Embryonic facial prominence (tissue), 1 donor: Measurements from ENCODE around the gene UBE2D2.

Experiments used
- DNase-seq: peaks from one replicate; pipeline ENCODE4 v3.0.0-alpha.2; 2016; ENCODE audit errors: extremely low spot score

Gene UBE2D2

GRCh38 chr5:139648205-139649081, 87.3 kb downstream of the UBE2D2 start, which contains the start of gene CXXC5:
TSS of gene CXXC5 (plus strand) at chr5:139648349. CDS start at chr5:139680524, 32,175 bp downstream.
- no peak for DNase-seq

- no peak for DNase-seq
These were observed 88.2 kb downstream of the UBE2D2 start for GRCh38 chr5:139649082-139649991.

GRCh38 chr5:139650031-139650688, 89.0 kb downstream of the UBE2D2 start:
- no peak for DNase-seq

- no peak for DNase-seq
These were observed 89.5 kb downstream of the UBE2D2 start for GRCh38 chr5:139650689-139651042.

- DNase-seq: no peak
These were observed 90.1 kb downstream of the UBE2D2 start for GRCh38 chr5:139651043-139651834.

- DNase-seq: no peak
These were observed 91.0 kb downstream of the UBE2D2 start for GRCh38 chr5:139651853-139652787.

GRCh38 chr5:139652788-139653241, 91.7 kb downstream of the UBE2D2 start:
- DNase-seq: no peak

GRCh38 chr5:139653616-139654015, 92.5 kb downstream of the UBE2D2 start:
- no peak for DNase-seq

GRCh38 chr5:139654464-139654863, 93.3 kb downstream of the UBE2D2 start:
- DNase-seq: no peak

- DNase-seq: no peak
These were observed 93.8 kb downstream of the UBE2D2 start for GRCh38 chr5:139654871-139655491.

GRCh38 chr5:139655727-139656271, 94.7 kb downstream of the UBE2D2 start:
- no peak for DNase-seq

- DNase-seq: no peak
These were observed 96.5 kb downstream of the UBE2D2 start for GRCh38 chr5:139657363-139658321.

GRCh38 chr5:139658501-139658927, 97.4 kb downstream of the UBE2D2 start:
- DNase-seq: no peak

- DNase-seq: no peak
These were observed 98.0 kb downstream of the UBE2D2 start for GRCh38 chr5:139658928-139659667.

- no peak for DNase-seq
These were observed 98.6 kb downstream of the UBE2D2 start for GRCh38 chr5:139659695-139660101.

- DNase-seq: no peak
These were observed 99.2 kb downstream of the UBE2D2 start for GRCh38 chr5:139660105-139660922.
